Neural progenitor cell (in vitro differentiated cells): ENCODE data around the gene RYR1. TPM values are rescaled to one million over a fixed set of nuclear protein-coding genes. Genes with fewer than 3 reads are reported as not detected.
A peak's percentile ranks its signal among the peaks of the same experiment; 100 is the strongest.
"Not testable (repeated sequence)": the region's sequence is repeated elsewhere in the genome, so short reads cannot be mapped to it uniquely, and the experiment has no call there.

Source experiments
- DNase-seq: peaks from one replicate; pipeline ENCODE4 v3.0.0-alpha.2; 2016; ENCODE audit warnings: low spot score
- H2AFZ ChIP-seq: fragments of 200-600 bp; sonication (generic); replicated peaks from 2 replicates; pipeline ENCODE4 v1.6.1; 2016; ENCODE audit warnings: antibody characterized with exemption
- H3F3A ChIP-seq: fragments of 200-600 bp; sonication (generic); 2 replicates; pipeline ENCODE4 v1.6.1; 2016; ENCODE audit warnings: antibody characterized with exemption, low read depth
- H3K27ac ChIP-seq: fragments of 200-600 bp; sonication (generic); 2 replicates; pipeline ENCODE4 v1.5.1; 2016; ENCODE audit warnings: mild to moderate bottlenecking
- H3K27me3 ChIP-seq: fragments of 200-600 bp; sonication (generic); 2 replicates; pipeline ENCODE4 v1.6.1; 2016; ENCODE audit warnings: mild to moderate bottlenecking, moderate library complexity
- H3K36me3 ChIP-seq: fragments of 200-600 bp; sonication (generic); 2 replicates; pipeline ENCODE4 v1.5.1; 2016
- H3K4me1 ChIP-seq: fragments of 200-600 bp; sonication (generic); 2 replicates; pipeline ENCODE4 v1.6.1; 2016; ENCODE audit warnings: mixed run types
- H3K4me2 ChIP-seq: fragments of 200-600 bp; sonication (generic); 2 replicates; pipeline ENCODE4 v1.6.1; 2016
- H3K4me3 ChIP-seq: fragments of 200-600 bp; sonication (generic); 2 replicates; pipeline ENCODE4 v1.5.1; 2016
- H3K79me2 ChIP-seq: fragments of 200-600 bp; sonication (generic); 2 replicates; pipeline ENCODE4 v1.6.1; 2016; ENCODE audit warnings: low read depth
- H3K9ac ChIP-seq: fragments of 200-600 bp; sonication (generic); 2 replicates; pipeline ENCODE4 v1.6.1; 2016
- H3K9me3 ChIP-seq: fragments of 200-600 bp; sonication (generic); 2 replicates; pipeline ENCODE4 v1.5.1; 2016; ENCODE audit warnings: low read depth
- H4K20me1 ChIP-seq: fragments of 200-600 bp; sonication (generic); 2 replicates; pipeline ENCODE4 v1.6.1; 2016; ENCODE audit warnings: low read depth
- H3K27ac Mint-ChIP-seq: 3 replicates; pipeline ENCODE4 v1.8.0; 2021; ENCODE audit warnings: mixed read lengths
- H3K27me3 Mint-ChIP-seq: 2 replicates; pipeline ENCODE4 v1.8.0; 2022; ENCODE audit warnings: low read depth, mild to moderate bottlenecking, inconsistent platforms, moderate library complexity, mixed read lengths; ENCODE audit not compliant: insufficient read depth
- H3K36me3 Mint-ChIP-seq: 3 replicates; pipeline ENCODE4 v1.8.0; 2021; ENCODE audit warnings: mixed read lengths
- H3K4me1 Mint-ChIP-seq: 3 replicates; pipeline ENCODE4 v1.8.0; 2021; ENCODE audit warnings: mixed read lengths
- H3K4me3 Mint-ChIP-seq: 3 replicates; pipeline ENCODE4 v1.8.0; 2021; ENCODE audit warnings: mild to moderate bottlenecking, moderate library complexity, mixed read lengths
- H3K9me3 Mint-ChIP-seq: 3 replicates; pipeline ENCODE4 v1.8.0; 2020; ENCODE audit warnings: mixed read lengths
- CTCF ChIP-seq: fragments of 200-600 bp; sonication (generic); IDR thresholded peaks from 2 replicates; pipeline ENCODE4 v1.5.1; 2017; ENCODE audit warnings: antibody characterized with exemption, mild to moderate bottlenecking
- EZH2 ChIP-seq: fragments of 200-600 bp; sonication (generic); IDR thresholded peaks from 2 replicates; pipeline ENCODE4 v1.6.1; 2017; ENCODE audit warnings: antibody characterized with exemption, mild to moderate bottlenecking, moderate library complexity
- EZH2phosphoT487 ChIP-seq: fragments of 200-600 bp; sonication (generic); IDR thresholded peaks from 2 replicates; pipeline ENCODE4 v1.6.1; 2017; ENCODE audit warnings: antibody characterized with exemption
- total RNA-seq: library from RNA; depleted of rRNA; stranded (reverse); fragments of >200 nt; gene quantifications from 2 replicates; pipeline ENCODE4 v1.2.3, GENCODE V29; 2015; ENCODE audit warnings: low replicate concordance

Gene RYR1
- total RNA-seq, 1 donor from 2014 or later = 0.60 TPM

- no peaks in the 10 kb centered on the region for H3K4me1 ChIP-seq
- peaks cover 8% of the 10 kb centered on the region for H3K4me1 Mint-ChIP-seq
- no peaks in the 10 kb centered on the region for H4K20me1 ChIP-seq
- no peak overlapping the region for H3K27ac Mint-ChIP-seq
- no peaks in the 10 kb centered on the region for H3K79me2 ChIP-seq
- H3K9me3 Mint-ChIP-seq = no peaks in the 10 kb centered on the region
- peaks cover 6% of the 10 kb centered on the region for H3K27me3 Mint-ChIP-seq
- no peak overlapping the region for H3K4me3 Mint-ChIP-seq
- H3K27ac ChIP-seq = no peak overlapping the region
- no peak for DNase-seq
- H3K27me3 ChIP-seq = no peaks in the 10 kb centered on the region
- H3K9me3 ChIP-seq = no peaks in the 10 kb centered on the region
- TF ChIP-seq EZH2 (no peak), CTCF (no peak), EZH2phosphoT487 (no peak)
- H3F3A ChIP-seq = no peaks in the 10 kb centered on the region
- H3K36me3 Mint-ChIP-seq = no peaks in the 10 kb centered on the region
- no peak overlapping the region for H3K4me3 ChIP-seq
- H3K36me3 ChIP-seq = no peaks in the 10 kb centered on the region
- no peak overlapping the region for H3K4me2 ChIP-seq
- no peak overlapping the region for H2AFZ ChIP-seq
- H3K9ac ChIP-seq = no peak overlapping the region
Measured at GRCh38 chr19:38467541-38468525, 34.3 kb downstream of the RYR1 start.

- Histone ChIP-seq H3K4me1 (no peaks in the 10 kb centered on the region), H3K79me2 (no peaks in the 10 kb centered on the region), H4K20me1 (no peaks in the 10 kb centered on the region), H3K36me3 (no peaks in the 10 kb centered on the region), H2AFZ (no peak overlapping the region), H3K4me2 (no peak overlapping the region), H3K27ac (no peak overlapping the region), H3K27me3 (no peaks in the 10 kb centered on the region), H3K9me3 (no peaks in the 10 kb centered on the region), H3K4me3 (no peak overlapping the region), H3K9ac (no peak overlapping the region), H3F3A (no peaks in the 10 kb centered on the region)
- Mint-ChIP-seq H3K4me3 (no peak overlapping the region), H3K36me3 (no peaks in the 10 kb centered on the region), H3K9me3 (no peaks in the 10 kb centered on the region), H3K27ac (no peak overlapping the region), H3K4me1 (peaks cover 8% of the 10 kb centered on the region), H3K27me3 (peaks cover 6% of the 10 kb centered on the region)
- no peak for TF ChIP-seq EZH2
- DNase-seq = no peak
Measured at GRCh38 chr19:38469151-38469550, 35.7 kb downstream of the RYR1 start.

- Histone ChIP-seq H3F3A (no peaks in the 10 kb centered on the region), H3K27ac (no peak overlapping the region), H3K4me2 (no peak overlapping the region), H3K4me3 (no peak overlapping the region), H3K4me1 (no peaks in the 10 kb centered on the region), H2AFZ (no peak overlapping the region), H3K9me3 (no peaks in the 10 kb centered on the region), H3K36me3 (no peaks in the 10 kb centered on the region), H3K79me2 (no peaks in the 10 kb centered on the region), H3K9ac (no peak overlapping the region), H4K20me1 (no peaks in the 10 kb centered on the region), H3K27me3 (no peaks in the 10 kb centered on the region)
- H3K9me3 Mint-ChIP-seq = no peaks in the 10 kb centered on the region
- TF ChIP-seq EZH2phosphoT487 (no peak), CTCF (no peak), EZH2 (no peak)
- H3K4me1 Mint-ChIP-seq = peaks cover 8% of the 10 kb centered on the region
- peak overlapping the region; percentile 74 for H3K27ac Mint-ChIP-seq
- H3K4me3 Mint-ChIP-seq = no peak overlapping the region
- H3K27me3 Mint-ChIP-seq = peaks cover 4% of the 10 kb centered on the region
- H3K36me3 Mint-ChIP-seq = no peaks in the 10 kb centered on the region
- DNase-seq = no peak
Measured at GRCh38 chr19:38470788-38471480, 37.4 kb downstream of the RYR1 start.

- not testable (repeated sequence) for H3K36me3 Mint-ChIP-seq, H3K27ac Mint-ChIP-seq, H3K4me3 ChIP-seq, H4K20me1 ChIP-seq, H3K4me1 ChIP-seq, H3K36me3 ChIP-seq, H3K27me3 Mint-ChIP-seq, DNase-seq, H3K27ac ChIP-seq, H3K4me3 Mint-ChIP-seq, H3K4me1 Mint-ChIP-seq, H3K79me2 ChIP-seq, H3K9ac ChIP-seq, H3K4me2 ChIP-seq, H2AFZ ChIP-seq, H3F3A ChIP-seq, H3K9me3 Mint-ChIP-seq, H3K27me3 ChIP-seq, H3K9me3 ChIP-seq
Measured at GRCh38 chr19:38472725-38473124, 39.2 kb downstream of the RYR1 start.
